ENCODE measurements around the gene ABHD16A.

The ABHD16A gene

DNA sequence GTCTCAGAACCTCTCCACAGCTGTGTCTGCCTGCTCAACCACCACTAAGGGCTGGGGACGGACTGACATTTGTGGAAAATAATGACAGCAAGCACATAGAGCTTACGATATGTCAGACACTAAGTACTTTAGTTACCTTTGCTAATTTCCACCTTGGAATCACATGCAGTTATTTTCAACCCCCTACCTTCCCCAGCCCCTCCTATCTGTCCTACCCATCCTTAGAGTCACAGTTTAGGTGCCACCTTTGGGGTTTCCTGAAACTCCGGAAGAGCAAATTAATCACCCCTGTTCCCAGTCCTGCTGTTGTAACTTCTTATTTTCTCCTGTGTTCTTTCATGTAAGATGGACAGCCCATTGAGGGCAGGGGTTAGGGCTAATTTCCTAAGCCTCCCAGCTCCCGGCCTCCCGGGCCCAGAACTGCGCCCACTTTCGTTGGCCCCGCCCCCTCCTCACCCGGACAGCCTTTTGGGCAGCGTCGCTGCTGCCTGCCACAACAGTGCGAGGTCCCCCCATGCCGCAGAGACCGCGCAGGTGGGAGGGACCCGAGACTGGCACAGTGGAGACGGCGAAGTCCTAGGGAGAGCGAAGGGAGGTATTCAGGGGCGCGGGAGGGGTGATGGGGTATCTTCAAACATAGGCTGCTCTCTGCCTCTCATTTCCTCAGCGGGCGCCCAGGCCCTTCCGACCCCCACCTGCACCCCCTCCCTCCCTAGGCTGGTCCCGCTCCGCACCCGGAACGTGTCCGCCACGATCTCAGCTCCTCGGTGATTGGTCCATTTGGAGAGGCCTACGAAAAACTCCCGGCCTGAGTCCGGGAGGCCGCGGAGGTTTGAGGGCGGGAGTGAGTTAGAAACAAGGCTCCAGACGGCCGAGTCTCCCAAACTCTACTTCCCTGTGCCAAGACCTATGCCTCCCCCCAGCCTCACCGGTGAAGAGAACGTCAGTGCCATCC, 24.9 kb upstream of the ABHD16A start:
- Mint-ChIP-seq H3K36me3 (peaks cover 47% of the 10 kb centered on the region), H3K4me1 (peaks cover 71% of the 10 kb centered on the region), H3K27me3 (no peaks in the 10 kb centered on the region), H3K9me3 (no peaks in the 10 kb centered on the region), H3K27ac (peak overlapping the region; percentile 90), H3K4me3 (peak overlapping the region; percentile 88)
- CTCF ChIA-PET: interaction anchor here (1.4 to 2.7 kb wide), 7 partner anchors 10 to 103 kb away, joined by 5 to 16 read pairs (median 9); partner anchors contain the start of genes ABHD16A, HSPA1A, HSPA1L and LSM2
- DNase-seq: no peak

DNA sequence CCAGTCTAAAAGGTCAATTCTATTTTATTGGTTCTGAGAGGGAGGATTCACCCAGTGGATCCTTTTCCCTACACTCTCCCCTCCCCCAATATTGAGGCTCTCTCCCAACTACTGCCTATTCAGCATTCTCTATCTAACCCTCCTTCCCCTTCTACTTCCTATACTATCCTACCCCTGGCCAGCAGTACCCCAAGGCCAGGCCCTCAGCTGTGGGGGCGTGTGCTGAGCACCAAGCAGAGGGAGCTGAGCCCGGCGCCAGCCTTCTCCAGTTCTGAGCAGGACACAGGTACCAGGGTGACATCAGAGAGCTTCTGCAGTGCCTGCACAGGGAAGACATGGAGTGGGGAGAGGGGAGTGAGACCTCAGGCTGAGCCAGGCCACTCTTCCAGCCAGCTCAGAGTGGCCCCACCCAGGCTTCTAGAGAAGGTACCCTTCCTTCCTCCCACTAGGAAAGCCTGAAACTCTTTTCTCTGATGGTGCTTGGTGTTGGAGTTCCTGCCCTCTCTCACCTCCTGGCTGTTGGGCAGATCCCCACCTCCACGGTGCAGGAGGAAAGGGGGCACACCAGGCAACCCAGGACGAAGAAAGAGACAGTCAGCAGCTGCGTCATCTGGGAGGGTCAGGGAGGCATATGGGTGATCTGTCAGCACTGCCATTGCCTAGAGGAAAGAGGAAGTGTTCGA, 24.1 kb upstream of the ABHD16A start:
- Mint-ChIP-seq H3K4me1 (peaks cover 71% of the 10 kb centered on the region), H3K27me3 (no peaks in the 10 kb centered on the region)

DNA sequence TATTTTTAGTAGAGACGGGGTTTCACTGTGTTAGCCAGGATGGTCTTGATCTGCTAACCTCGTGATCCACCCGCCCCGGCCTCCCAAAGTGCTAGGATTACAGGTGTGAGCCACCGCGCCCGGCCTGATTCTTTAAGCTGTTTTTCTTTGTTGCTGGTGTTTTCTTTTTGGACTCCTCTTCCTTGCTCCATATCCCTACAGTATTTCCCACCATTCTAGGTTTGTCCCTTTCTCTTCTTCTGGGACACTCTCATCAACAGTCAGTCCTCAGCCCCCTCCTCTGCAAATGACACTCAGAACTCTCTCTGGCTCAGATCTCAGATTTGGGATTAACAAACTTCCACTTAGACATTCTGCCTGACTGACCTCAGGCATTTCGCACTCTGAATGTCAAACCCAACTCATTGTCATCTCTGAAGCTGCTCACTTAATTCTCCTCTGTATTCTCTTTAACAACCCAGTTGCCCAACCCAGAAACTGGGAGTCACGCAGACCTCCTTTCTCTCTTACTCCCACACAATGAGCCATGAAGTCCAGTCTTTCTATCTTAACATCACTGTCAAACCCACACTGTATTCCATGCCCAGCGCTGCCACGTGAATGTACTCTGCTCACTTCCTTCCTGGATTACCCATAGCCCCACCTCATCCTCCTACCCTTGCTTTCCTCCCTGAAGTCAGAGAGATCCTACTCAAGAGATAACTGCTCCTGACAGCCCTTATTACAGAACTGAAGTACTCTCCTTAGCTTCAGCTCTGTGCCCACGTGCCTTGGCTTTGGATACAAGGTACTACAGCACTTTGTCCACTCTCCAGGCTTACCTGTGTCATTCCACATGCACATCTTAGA, 22.6 kb upstream of the ABHD16A start:
- Mint-ChIP-seq H3K27me3 (peaks cover 13% of the 10 kb centered on the region), H3K36me3 (peaks cover 33% of the 10 kb centered on the region), H3K4me1 (peaks cover 60% of the 10 kb centered on the region), H3K9me3 (no peaks in the 10 kb centered on the region), H3K27ac (peak overlapping the region; percentile 1), H3K4me3 (no peak overlapping the region)
- CTCF ChIA-PET: interaction anchor here (1.0 to 2.1 kb wide), 4 partner anchors 13 to 44 kb away, joined by 3 to 6 read pairs (median 6); partner anchors contain the start of gene ABHD16A
- DNase-seq: no peak

More for the DNA sequence above, 24.1 kb upstream of the ABHD16A start:
- DNase-seq: peak; percentile 51
- Mint-ChIP-seq H3K27ac (peak overlapping the region; percentile 90), H3K4me3 (peak overlapping the region; percentile 66), H3K36me3 (peaks cover 46% of the 10 kb centered on the region), H3K9me3 (no peaks in the 10 kb centered on the region)
- CTCF ChIA-PET: interaction anchor here (1.4 to 2.2 kb wide), 4 partner anchors 12 to 88 kb away, joined by 5 to 11 read pairs (median 7); partner anchors contain the start of genes ABHD16A, HSPA1A and HSPA1L

GRCh38 chr6:31723980-31724691, 21.0 kb upstream of the ABHD16A start:
- Mint-ChIP-seq H3K36me3 (peaks cover 23% of the 10 kb centered on the region), H3K4me1 (peaks cover 46% of the 10 kb centered on the region), H3K27ac (no peak overlapping the region), H3K9me3 (no peaks in the 10 kb centered on the region), H3K4me3 (no peak overlapping the region), H3K27me3 (peaks cover 22% of the 10 kb centered on the region)
- CTCF ChIA-PET: interaction anchor here (0.9 to 2.0 kb wide), 2 partner anchors 46 to 102 kb away, joined by 3 to 6 read pairs; no protein-coding TSS in a partner anchor
- no peak for DNase-seq

GRCh38 chr6:31723245-31723979, 20.3 kb upstream of the ABHD16A start, which contains the start of gene MPIG6B:
TSS of gene MPIG6B (plus strand) at chr6:31723373. CDS start at chr6:31723384, 11 bp downstream.
- no peak for DNase-seq

DNA sequence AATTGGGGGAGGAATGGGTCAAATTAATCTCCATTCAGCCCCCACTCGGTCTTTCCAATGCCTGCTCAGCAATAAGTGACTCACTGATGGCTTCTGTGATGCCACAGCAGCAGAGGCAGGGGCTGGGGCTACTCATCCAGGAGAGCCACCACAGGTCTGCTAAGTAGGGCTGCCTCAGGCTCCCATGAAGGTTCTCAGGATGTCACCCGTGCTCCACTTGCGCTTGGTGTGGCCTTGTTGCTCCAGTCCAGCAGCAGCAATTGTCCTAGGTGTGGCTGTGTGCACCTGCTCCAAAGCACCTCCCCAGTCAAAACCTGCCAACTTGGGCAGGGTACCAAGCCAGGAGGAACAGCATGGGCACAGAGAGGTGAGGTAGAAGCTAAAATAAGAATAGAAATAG, 19.0 kb upstream of the ABHD16A start:
- H3K9me3 Mint-ChIP-seq: no peaks in the 10 kb centered on the region
- H3K27me3 Mint-ChIP-seq: peaks cover 29% of the 10 kb centered on the region
- no peak overlapping the region for H3K27ac Mint-ChIP-seq
- H3K36me3 Mint-ChIP-seq: peaks cover 15% of the 10 kb centered on the region
- CTCF ChIA-PET: interaction anchor here (1.3 kb wide), 1 partner anchor 48 kb away, joined by 3 read pairs; no protein-coding TSS in a partner anchor
- DNase-seq: no peak
- peaks cover 28% of the 10 kb centered on the region for H3K4me1 Mint-ChIP-seq
- no peak overlapping the region for H3K4me3 Mint-ChIP-seq

More at GRCh38 chr6:31723245-31723979, 20.3 kb upstream of the ABHD16A start, which contains the start of gene MPIG6B:
- Mint-ChIP-seq H3K27ac (peak within 1 kb of the TSS; percentile 20), H3K27me3 (peaks cover 22% of the 10 kb centered on the region), H3K4me1 (peaks cover 39% of the 10 kb centered on the region), H3K36me3 (peaks cover 22% of the 10 kb centered on the region), H3K9me3 (no peaks in the 10 kb centered on the region), H3K4me3 (no peak within 1 kb of the TSS)
- CTCF ChIA-PET: interaction anchor here (0.9 kb wide), 1 partner anchor 103 kb away, joined by 3 read pairs; no protein-coding TSS in a partner anchor

GRCh38 chr6:31721351-31722020, 18.4 kb upstream of the ABHD16A start, which contains the start of gene LY6G6C:
TSS of gene LY6G6C (minus strand) at chr6:31721746. CDS start at chr6:31721679, 67 bp downstream.
- no peak within 1 kb of the TSS for H3K27ac Mint-ChIP-seq
- H3K36me3 Mint-ChIP-seq: peaks cover 8% of the 10 kb centered on the region
- H3K4me1 Mint-ChIP-seq: peaks cover 22% of the 10 kb centered on the region
- no peak within 1 kb of the TSS for H3K4me3 Mint-ChIP-seq
- CTCF ChIA-PET: interaction anchor here (1.3 kb wide), 1 partner anchor 49 kb away, joined by 3 read pairs; no protein-coding TSS in a partner anchor
- peaks cover 30% of the 10 kb centered on the region for H3K27me3 Mint-ChIP-seq
- H3K9me3 Mint-ChIP-seq: no peaks in the 10 kb centered on the region
- no peak for DNase-seq

DNA sequence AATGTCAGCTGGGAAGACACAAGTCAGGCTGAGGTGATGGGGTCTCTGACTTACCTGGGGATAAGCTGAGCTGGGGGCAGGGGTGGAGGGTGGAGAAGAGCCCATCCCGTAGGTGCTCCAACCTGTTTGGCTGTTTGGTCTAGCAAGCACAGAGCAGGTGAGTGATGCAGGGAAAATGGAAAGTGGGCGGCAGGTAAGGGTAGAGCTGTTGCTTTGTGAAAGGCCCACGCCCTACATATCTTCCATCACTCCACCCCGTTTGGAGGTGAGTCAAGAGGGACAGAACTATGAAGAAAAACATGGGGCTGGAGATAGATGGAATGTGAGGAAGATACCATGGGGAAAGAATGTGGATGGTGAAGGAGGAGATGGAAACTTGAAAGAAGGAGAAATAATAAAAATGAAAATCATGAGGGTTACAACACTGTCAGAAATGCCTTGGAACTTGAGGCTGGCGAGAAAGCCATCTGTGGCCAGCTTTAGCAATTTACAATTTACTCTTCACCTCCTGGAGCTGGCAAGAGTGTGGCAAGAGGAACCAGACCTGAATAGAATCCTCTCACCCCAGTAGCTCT, 17.2 kb upstream of the ABHD16A start:
- Mint-ChIP-seq H3K36me3 (no peaks in the 10 kb centered on the region), H3K4me1 (peaks cover 11% of the 10 kb centered on the region), H3K27me3 (peaks cover 30% of the 10 kb centered on the region), H3K4me3 (no peak overlapping the region), H3K27ac (no peak overlapping the region), H3K9me3 (no peaks in the 10 kb centered on the region)
- DNase-seq: no peak
- CTCF ChIA-PET: no interaction called here

DNA sequence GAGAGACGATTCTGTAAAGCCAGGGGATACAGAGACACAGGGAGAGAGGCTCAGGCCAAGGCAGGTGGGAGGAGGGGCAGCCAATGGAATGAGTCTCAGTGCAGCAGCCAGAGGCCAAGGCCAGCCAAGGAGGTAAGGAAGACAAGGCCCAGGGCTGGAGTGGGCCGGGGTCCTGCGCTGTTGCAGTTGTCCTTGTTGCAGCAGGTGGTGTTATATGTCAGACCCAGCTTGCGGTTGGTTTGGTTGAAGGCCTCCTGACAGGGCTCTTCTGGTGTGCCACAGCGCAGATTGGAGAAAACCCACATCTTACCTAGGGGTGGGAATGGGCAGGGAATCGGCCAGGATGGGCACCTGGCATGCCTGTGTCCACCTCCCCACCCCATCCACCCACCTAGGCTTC, 15.9 kb upstream of the ABHD16A start:
- Mint-ChIP-seq H3K9me3 (no peaks in the 10 kb centered on the region), H3K4me1 (peaks cover 12% of the 10 kb centered on the region), H3K27me3 (peaks cover 39% of the 10 kb centered on the region), H3K4me3 (no peak overlapping the region), H3K27ac (no peak overlapping the region), H3K36me3 (no peaks in the 10 kb centered on the region)
- CTCF ChIA-PET: no interaction called here
- no peak for DNase-seq

GRCh38 chr6:31718265-31718664, 15.1 kb upstream of the ABHD16A start:
- CTCF ChIA-PET: no interaction called here
- Mint-ChIP-seq H3K4me3 (no peak overlapping the region), H3K27me3 (peaks cover 46% of the 10 kb centered on the region), H3K4me1 (peaks cover 9% of the 10 kb centered on the region), H3K9me3 (no peaks in the 10 kb centered on the region), H3K36me3 (no peaks in the 10 kb centered on the region), H3K27ac (no peak overlapping the region)
- no peak for DNase-seq

DNA sequence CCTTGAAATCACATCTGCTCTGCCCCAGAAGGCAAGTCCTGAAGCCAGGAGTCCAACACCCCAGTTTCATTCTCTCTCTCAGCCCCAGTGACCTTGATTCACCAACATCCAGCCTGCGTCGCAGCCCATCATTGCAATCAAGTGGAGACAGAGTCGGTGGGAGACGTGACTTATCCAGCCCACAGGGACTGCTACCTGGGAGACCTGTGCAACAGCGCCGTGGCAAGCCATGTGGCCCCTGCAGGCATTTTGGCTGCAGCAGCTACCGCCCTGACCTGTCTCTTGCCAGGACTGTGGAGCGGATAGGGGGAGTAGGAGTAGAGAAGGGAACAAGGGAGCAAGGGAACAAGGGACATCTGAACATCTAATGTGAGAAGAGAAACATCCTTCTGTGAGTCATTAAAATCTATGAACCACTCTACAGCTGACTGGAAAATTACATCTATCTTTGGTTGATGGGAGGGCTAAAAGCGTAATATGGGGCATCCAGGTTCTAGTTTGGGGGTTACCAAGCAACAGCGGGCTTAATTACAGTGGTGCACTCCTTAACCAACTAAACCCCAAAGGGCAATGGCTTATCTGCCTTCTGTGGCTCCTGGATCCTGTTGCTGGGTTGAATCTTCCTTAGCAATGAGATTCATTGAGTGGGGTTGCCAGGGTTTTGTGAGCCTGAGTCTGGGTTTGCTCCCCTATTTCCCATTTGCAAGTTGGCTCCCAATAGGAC, 14.5 kb upstream of the ABHD16A start:
- Mint-ChIP-seq H3K4me1 (peaks cover 7% of the 10 kb centered on the region), H3K4me3 (no peak overlapping the region), H3K36me3 (no peaks in the 10 kb centered on the region), H3K27me3 (peaks cover 52% of the 10 kb centered on the region), H3K27ac (peak overlapping the region; percentile 50), H3K9me3 (no peaks in the 10 kb centered on the region)
- CTCF ChIA-PET: no interaction called here
- no peak for DNase-seq

All from activated naive CD4-positive, alpha-beta T cell treated with anti-CD3 and anti-CD28 coated beads, Interleukin-2, amount 10 ng/mL, durations not matched to agents 7 days and 5 days (primary cell).